Colon (tissue), 2 donors: Measurements from ENCODE around the gene SLC6A9.

Experiments used
- FAIRE-seq: peaks from 2 replicates; lab custom pipeline; 2012; peaks lifted over from hg19 to GRCh38; lab: Jason Lieb, UNC
- donor health status: control.
- donor health status: control.

The SLC6A9 gene

GRCh38 chr1:44031252-44032169, at the start of gene SLC6A9:
SLC6A9 (minus strand) TSS chr1:44031462; CDS start chr1:44024277, 7,185 bp downstream.
- no peak for FAIRE-seq

GRCh38 chr1:44079566-44079965, 48.3 kb upstream of the SLC6A9 start:
- no peak for FAIRE-seq

GRCh38 chr1:44078104-44078503, 46.8 kb upstream of the SLC6A9 start:
- no peak for FAIRE-seq

- no peak for FAIRE-seq
Measured at GRCh38 chr1:44077421-44077820, 46.2 kb upstream of the SLC6A9 start.

GRCh38 chr1:44076066-44076465, 44.8 kb upstream of the SLC6A9 start:
- no peak for FAIRE-seq

- no peak for FAIRE-seq
Measured at GRCh38 chr1:44074415-44074814, 43.2 kb upstream of the SLC6A9 start.

GRCh38 chr1:44073528-44073927, 42.3 kb upstream of the SLC6A9 start:
- FAIRE-seq = no peak

GRCh38 chr1:44072821-44073220, 41.6 kb upstream of the SLC6A9 start:
- FAIRE-seq = no peak

- FAIRE-seq = no peak
Measured at GRCh38 chr1:44072204-44072603, 40.9 kb upstream of the SLC6A9 start.

- FAIRE-seq = no peak
Measured at GRCh38 chr1:44071461-44071860, 40.2 kb upstream of the SLC6A9 start.

GRCh38 chr1:44068442-44068921, 37.2 kb upstream of the SLC6A9 start:
- no peak for FAIRE-seq

- FAIRE-seq = no peak
Measured at GRCh38 chr1:44067266-44068250, 36.3 kb upstream of the SLC6A9 start.

GRCh38 chr1:44062656-44063179, 31.5 kb upstream of the SLC6A9 start:
- no peak for FAIRE-seq

GRCh38 chr1:44061857-44062256, 30.6 kb upstream of the SLC6A9 start:
- FAIRE-seq = no peak

GRCh38 chr1:44060830-44061267, 29.6 kb upstream of the SLC6A9 start:
- no peak for FAIRE-seq

- no peak for FAIRE-seq
Measured at GRCh38 chr1:44059664-44060355, 28.5 kb upstream of the SLC6A9 start.

- FAIRE-seq = no peak
Measured at GRCh38 chr1:44059212-44059611, 27.9 kb upstream of the SLC6A9 start.

GRCh38 chr1:44057293-44057692, 26.0 kb upstream of the SLC6A9 start:
- FAIRE-seq = no peak

GRCh38 chr1:44053394-44053793, 22.1 kb upstream of the SLC6A9 start:
- FAIRE-seq = no peak

GRCh38 chr1:44050261-44050660, 19.0 kb upstream of the SLC6A9 start:
- FAIRE-seq = no peak

GRCh38 chr1:44049839-44050238, 18.6 kb upstream of the SLC6A9 start:
- FAIRE-seq = no peak
